ENCODE data around the gene GNG8. TPM values are rescaled to one million over a fixed set of nuclear protein-coding genes. Genes with fewer than 3 reads are reported as not detected.
"Not testable (repeated sequence)": the region's sequence is repeated elsewhere in the genome, so short reads cannot be mapped to it uniquely, and the experiment has no call there.

The GNG8 gene
- total and polyA plus RNA-seq, 3 donors from 2014 or later, result not detected

- DNase-seq, result no peak
- H3K27me3 ChIP-seq, result no peaks in the 10 kb centered on the region
- H3K4me1 ChIP-seq, result peaks cover 3% of the 10 kb centered on the region
- no peak overlapping the region for H3K4me3 ChIP-seq
- whole genome bisulfite sequencing, 2 donors, result 76 to 81% methylated on average over 3 of the region's 3 CpGs
- H3K9me3 ChIP-seq, result no peaks in the 10 kb centered on the region
- H3K36me3 ChIP-seq (ENCODE audit: low read depth, missing control alignments), result no peaks in the 10 kb centered on the region
- TF ChIP-seq CTCF (IDR thresholded peaks at IDR 0.05), result no peak
- TF ChIP-seq POLR2A (IDR thresholded peaks at IDR 0.05), result no peak
- intact Hi-C loops (cut with DNase I; ENCODE audit: low total_unique reads), result no loop called here
- H3K27ac ChIP-seq, result no peak overlapping the region
Measured at GRCh38 chr19:46633130-46633529, 2.9 kb downstream of the GNG8 start.

- 20 to 66% methylated on average over 1 to 6 of the region's 6 CpGs for WGBS, 2 donors
Measured at GRCh38 chr19:46631481-46631880, 4.5 kb downstream of the GNG8 start.

DNA sequence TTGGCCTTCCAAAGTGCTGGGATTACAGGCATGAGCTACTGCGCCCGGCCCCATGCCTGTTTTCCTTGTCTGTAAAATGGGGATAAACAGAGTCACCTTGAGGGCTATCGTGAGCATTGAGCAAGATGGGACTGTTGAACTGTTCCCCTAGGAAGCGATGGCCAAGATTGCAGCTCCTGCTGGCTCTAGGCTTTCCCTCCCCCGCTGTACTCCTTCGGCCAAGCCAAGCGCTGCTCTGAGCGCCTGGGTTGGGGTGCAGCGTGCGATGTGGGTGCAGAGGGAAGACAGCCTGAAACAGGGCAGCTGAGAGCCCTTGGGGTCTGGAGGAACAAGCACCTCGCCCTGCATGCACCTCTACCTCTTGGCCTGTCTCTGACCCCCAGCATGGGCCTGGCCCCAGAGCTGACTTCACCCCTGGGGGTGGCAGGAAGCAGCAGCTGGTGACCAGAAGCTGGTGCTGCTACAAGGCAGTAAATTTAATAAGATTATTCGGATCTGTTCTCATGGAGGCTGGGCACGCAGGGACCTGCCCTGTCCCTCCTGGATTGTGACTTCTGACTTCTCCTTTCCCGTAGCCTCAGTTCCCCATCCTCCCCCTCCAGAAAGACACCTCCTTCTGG, 5.3 kb downstream of the GNG8 start:
- H3K36me3 ChIP-seq (ENCODE audit: low read depth, missing control alignments), result no peaks in the 10 kb centered on the region
- WGBS, 2 donors, result 91 to 94% methylated on average over 10 to 14 of the region's 14 CpGs
- H3K4me3 ChIP-seq, result no peak overlapping the region
- DNase-seq, result no peak
- no peaks in the 10 kb centered on the region for H3K9me3 ChIP-seq
- TF ChIP-seq CTCF (IDR thresholded peaks at IDR 0.05), result no peak
- no peak for TF ChIP-seq POLR2A (IDR thresholded peaks at IDR 0.05)
- peaks cover 7% of the 10 kb centered on the region for H3K4me1 ChIP-seq
- no peaks in the 10 kb centered on the region for H3K27me3 ChIP-seq
- H3K27ac ChIP-seq, result no peak overlapping the region
- intact Hi-C loops (cut with DNase I; ENCODE audit: low total_unique reads), result no loop called here

More at GRCh38 chr19:46631481-46631880, 4.5 kb downstream of the GNG8 start:
- H3K4me1 ChIP-seq, result peaks cover 3% of the 10 kb centered on the region
- no peaks in the 10 kb centered on the region for H3K27me3 ChIP-seq
- no peak overlapping the region for H3K4me3 ChIP-seq
- no peak for DNase-seq
- no peak overlapping the region for H3K27ac ChIP-seq
- intact Hi-C loops (cut with DNase I; ENCODE audit: low total_unique reads), result no loop called here
- H3K36me3 ChIP-seq (ENCODE audit: low read depth, missing control alignments), result no peaks in the 10 kb centered on the region
- H3K9me3 ChIP-seq, result no peaks in the 10 kb centered on the region
- TF ChIP-seq POLR2A (IDR thresholded peaks at IDR 0.05) (no peak), CTCF (IDR thresholded peaks at IDR 0.05) (no peak)

GRCh38 chr19:46629546-46630025, 6.4 kb downstream of the GNG8 start:
- Histone ChIP-seq H3K4me3 (no peak overlapping the region), H3K36me3 (ENCODE audit: low read depth, missing control alignments) (no peaks in the 10 kb centered on the region), H3K27me3 (no peaks in the 10 kb centered on the region), H3K27ac (no peak overlapping the region), H3K4me1 (peaks cover 7% of the 10 kb centered on the region), H3K9me3 (no peaks in the 10 kb centered on the region)
- TF ChIP-seq CTCF (IDR thresholded peaks at IDR 0.05) (no peak), POLR2A (IDR thresholded peaks at IDR 0.05) (no peak)
- no peak for DNase-seq
- 70 to 86% methylated on average over 13 to 15 of the region's 15 CpGs for WGBS, 2 donors
- intact Hi-C loops (cut with DNase I; ENCODE audit: low total_unique reads), result no loop called here

- 87 to 89% methylated on average over 7 of the region's 7 CpGs for WGBS, 2 donors
- H3K27me3 ChIP-seq; H3K36me3 ChIP-seq (ENCODE audit: low read depth, missing control alignments); H3K4me1 ChIP-seq; intact Hi-C loops (cut with DNase I; ENCODE audit: low total_unique reads); H3K9me3 ChIP-seq; H3K27ac ChIP-seq; H3K4me3 ChIP-seq; DNase-seq: not testable (repeated sequence)
Measured at GRCh38 chr19:46628970-46629369, 7.0 kb downstream of the GNG8 start.

All from testis (tissue), 3 donors.